HT-29 (cell line): ENCODE measurements around the gene LTB4R2. TPM values are rescaled to one million over a fixed set of nuclear protein-coding genes. Genes with fewer than 3 reads are reported as not detected.
"Not testable (repeated sequence)": the region's sequence is repeated elsewhere in the genome, so short reads cannot be mapped to it uniquely, and the experiment has no call there.

Experiments
- DNase-seq: peaks from one replicate; pipeline ENCODE4 v3.0.0-alpha.2; 2015; ENCODE audit warnings: low spot score
- small RNA-seq: library from RNA; depleted of rRNA; stranded (forward); fragments of <200 nt; gene quantifications from one replicate; pipeline ENCODE3, GENCODE V24; 2014
- total RNA-seq: library from RNA; depleted of rRNA; stranded (reverse); fragments of >200 nt; shearing (Covaris generic); gene quantifications from 2 replicates; pipeline ENCODE4 v1.2.3, GENCODE V29; 2014; rRNA removed

LTB4R2 gene
- total RNA-seq, 1 experiment from 2014 or later: 13.3 TPM

GRCh38 chr14:24339284-24340151, 29.6 kb downstream of the LTB4R2 start, which contains the start of gene RIPK3:
TSS of gene RIPK3 (minus strand) at chr14:24339991. CDS start at chr14:24339826, 165 bp downstream.
- DNase-seq: peak; percentile 73

- no peak for DNase-seq
Measured at GRCh38 chr14:24340606-24341005, 30.7 kb downstream of the LTB4R2 start.

- DNase-seq: no peak
Measured at GRCh38 chr14:24342889-24343288, 32.9 kb downstream of the LTB4R2 start.

GRCh38 chr14:24343795-24344660, 34.1 kb downstream of the LTB4R2 start:
- DNase-seq: peak; percentile 7

DNA sequence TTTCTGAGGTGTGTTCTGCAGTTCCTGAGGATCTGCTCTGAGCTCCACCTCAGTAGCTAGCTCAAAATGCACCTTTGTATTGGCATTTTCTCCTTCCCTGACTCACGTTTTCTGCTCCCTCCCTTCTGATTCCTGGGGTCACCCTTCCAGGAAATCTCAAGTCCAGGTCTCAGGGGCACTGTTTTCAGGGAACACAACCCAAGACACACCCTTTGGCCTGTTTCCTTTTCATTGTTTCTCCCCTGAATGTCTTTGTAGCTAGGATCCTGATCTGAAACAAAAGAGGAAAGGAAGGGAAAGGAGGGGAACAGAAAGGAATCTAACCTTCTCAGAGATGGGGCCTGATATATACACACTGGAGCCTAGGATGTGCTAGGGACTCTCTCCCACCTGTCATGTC, 37.2 kb downstream of the LTB4R2 start:
- no peak for DNase-seq

GRCh38 chr14:24348186-24348585, 38.2 kb downstream of the LTB4R2 start:
- no peak for DNase-seq

GRCh38 chr14:24349742-24350141, 39.8 kb downstream of the LTB4R2 start:
- no peak for DNase-seq

DNA sequence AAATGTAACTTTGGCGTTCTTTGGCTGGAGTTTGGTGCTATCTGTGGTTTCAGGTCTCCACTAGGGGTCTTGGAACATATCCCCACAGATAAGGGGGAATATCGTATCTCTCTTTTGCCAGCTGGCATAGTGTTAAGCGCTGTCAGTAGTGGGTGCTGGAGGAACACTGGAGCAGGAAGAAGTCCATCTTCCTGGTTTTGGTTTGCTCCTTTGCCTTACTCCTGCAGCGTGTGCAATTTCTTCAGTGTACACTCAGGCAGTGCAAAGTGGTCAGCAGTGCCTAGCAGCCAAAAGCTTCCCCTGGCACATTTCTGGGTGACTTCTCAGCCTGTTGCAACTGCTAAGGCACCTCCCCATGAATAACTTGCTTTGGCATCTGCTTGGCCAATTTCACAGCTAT, 41.6 kb downstream of the LTB4R2 start:
- no peak for DNase-seq

GRCh38 chr14:24353559-24354481, 43.9 kb downstream of the LTB4R2 start:
- DNase-seq: peak; percentile 63

DNA sequence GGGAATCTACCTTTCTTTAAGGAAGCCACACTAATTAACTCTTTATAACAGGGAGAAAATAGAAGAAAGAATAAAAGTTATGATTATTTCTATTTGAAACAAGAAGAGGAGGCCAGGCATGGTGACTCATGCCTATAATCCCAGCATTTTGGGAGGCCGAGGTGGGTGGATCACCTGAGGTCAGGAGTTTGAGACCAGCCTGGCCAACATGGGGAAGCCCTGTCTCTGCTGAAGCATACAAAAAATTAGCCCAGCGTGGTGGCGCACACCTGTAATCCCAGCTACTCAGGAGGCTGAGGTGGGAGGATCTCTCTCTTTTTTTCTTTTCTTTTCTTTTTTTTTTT, 44.5 kb downstream of the LTB4R2 start:
- not testable (repeated sequence) for DNase-seq

GRCh38 chr14:24355009-24355408, 45.1 kb downstream of the LTB4R2 start:
- DNase-seq: no peak

DNA sequence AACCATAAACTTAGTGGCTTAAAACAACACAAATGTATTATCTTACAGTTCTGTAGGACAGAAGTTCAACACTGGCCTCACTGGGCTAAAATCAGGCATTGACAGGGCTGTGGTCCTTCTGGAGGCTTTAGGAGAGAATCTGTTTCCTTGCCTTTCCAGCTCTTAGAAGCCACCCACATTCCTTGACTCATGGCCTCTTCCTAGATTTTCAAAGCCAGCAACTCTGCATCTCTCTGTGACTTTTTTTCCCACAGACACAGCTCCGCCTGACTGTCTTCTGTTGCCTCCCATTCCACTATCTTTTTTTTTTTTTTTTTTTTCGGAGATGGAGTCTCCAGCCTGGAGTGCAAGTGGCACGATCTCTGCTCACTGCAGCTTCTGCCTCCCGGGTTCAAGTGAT, 46.3 kb downstream of the LTB4R2 start:
- no peak for DNase-seq

DNA sequence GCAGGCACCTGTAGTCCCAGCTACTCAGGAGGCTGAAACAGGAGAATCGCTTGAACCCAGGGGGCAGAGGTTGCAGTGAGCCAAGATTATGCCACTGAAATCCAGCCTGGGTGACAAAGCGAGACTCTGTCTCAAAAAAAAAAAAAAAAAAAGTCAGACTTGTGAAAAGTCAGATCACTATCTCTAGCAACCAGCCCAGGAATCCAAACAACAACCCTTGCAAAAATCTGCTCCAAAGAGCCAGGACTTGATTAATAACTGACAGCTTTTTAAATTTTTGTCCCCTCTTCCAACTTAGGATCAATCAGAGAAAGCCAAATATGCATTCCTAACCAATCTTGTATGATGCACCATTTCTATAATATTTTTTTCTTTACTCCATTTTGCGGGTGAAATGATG, 50.3 kb downstream of the LTB4R2 start:
- no peak for DNase-seq

DNA sequence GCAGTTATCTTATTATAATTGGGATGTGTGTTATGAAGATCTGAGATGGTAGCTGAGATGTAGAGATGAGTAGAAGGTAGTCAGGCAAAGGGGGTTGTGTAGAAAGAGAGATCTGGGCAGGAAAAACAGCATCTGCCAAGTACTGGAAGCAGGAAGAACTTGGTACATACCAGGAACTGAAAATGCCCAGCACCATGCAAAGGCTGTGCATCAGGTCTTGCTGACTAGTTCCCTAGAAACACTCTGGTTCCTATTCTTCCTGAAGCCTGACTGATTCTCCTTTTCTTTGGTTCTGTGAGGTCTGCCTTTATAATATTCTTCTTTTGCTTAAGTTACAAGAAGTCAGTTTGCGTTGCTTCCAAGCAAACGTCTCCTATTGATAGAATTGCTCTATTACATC, 51.4 kb downstream of the LTB4R2 start:
- DNase-seq: no peak

Small RNAs within 50 kb of the gene (small RNA-seq; reads per million reads assigned to genes)
- gene RF00026: not detected

Other genes with a start within 250 kb of the LTB4R2 start
- not detected in 2 replicates for gene CPNE6, start 238.6 kb upstream of the LTB4R2 start, total RNA-seq
- 30.5 and 36.1 TPM in 2 replicates for gene PCK2, start 215.8 kb upstream of the LTB4R2 start, total RNA-seq
- 75.8 and 81.2 TPM in 2 replicates for gene DCAF11, start 195.4 kb upstream of the LTB4R2 start, total RNA-seq
- gene NRL, start 195.2 kb upstream of the LTB4R2 start, total RNA-seq: 4.5 and 6.5 TPM in 2 replicates
- gene FITM1, start 179.5 kb upstream of the LTB4R2 start, total RNA-seq: 0.13 and 0.74 TPM in 2 replicates
- 164 and 172 TPM in 2 replicates for gene PSME1, start 173.9 kb upstream of the LTB4R2 start, total RNA-seq
- gene EMC9, start 168.5 kb upstream of the LTB4R2 start, total RNA-seq: 52.4 and 63.9 TPM in 2 replicates
- gene PSME2, start 163.5 kb upstream of the LTB4R2 start, total RNA-seq: 175 and 210 TPM in 2 replicates
- 62.3 and 67.8 TPM in 2 replicates for gene RNF31, start 162.6 kb upstream of the LTB4R2 start, total RNA-seq
- 49.6 and 69.8 TPM in 2 replicates for gene IRF9, start 148.9 kb upstream of the LTB4R2 start, total RNA-seq
- gene REC8, start 138.1 kb upstream of the LTB4R2 start, total RNA-seq: 3.4 and 14.0 TPM in 2 replicates
- 110 and 182 TPM in 2 replicates for gene IPO4, start 121.3 kb upstream of the LTB4R2 start, total RNA-seq
- 41.4 and 44.4 TPM in 2 replicates for gene TM9SF1, start 114.7 kb upstream of the LTB4R2 start, total RNA-seq
- not detected in 2 replicates for gene TSSK4, start 104.4 kb upstream of the LTB4R2 start, total RNA-seq
- 18.8 and 26.4 TPM in 2 replicates for gene CHMP4A, start 96.7 kb upstream of the LTB4R2 start, total RNA-seq
- 9.8 and 16.3 TPM in 2 replicates for gene MDP1, start 94.1 kb upstream of the LTB4R2 start, total RNA-seq
- gene NEDD8, start 77.8 kb upstream of the LTB4R2 start, total RNA-seq: 104 and 143 TPM in 2 replicates
- 37.3 and 40.6 TPM in 2 replicates for gene GMPR2, start 77.2 kb upstream of the LTB4R2 start, total RNA-seq
- 29.1 and 35.9 TPM in 2 replicates for gene TINF2, start 67.5 kb upstream of the LTB4R2 start, total RNA-seq
- 2.2 and 2.8 TPM in 2 replicates for gene TGM1, start 47.0 kb upstream of the LTB4R2 start, total RNA-seq
- 32.1 and 34.4 TPM in 2 replicates for gene RABGGTA, start 38.5 kb upstream of the LTB4R2 start, total RNA-seq
- 19.7 and 20.1 TPM in 2 replicates for gene DHRS1, start 10.4 kb upstream of the LTB4R2 start, total RNA-seq
- gene NOP9, start 10.3 kb upstream of the LTB4R2 start, total RNA-seq: 26.8 and 27.7 TPM in 2 replicates
- 0.31 and 2.3 TPM in 2 replicates for gene CIDEB, start 2.2 kb upstream of the LTB4R2 start, total RNA-seq
- gene LTB4R, start 1.4 kb downstream of the LTB4R2 start, total RNA-seq: 9.8 and 10.6 TPM in 2 replicates
- 1.6 and 2.9 TPM in 2 replicates for gene ADCY4, start 24.9 kb downstream of the LTB4R2 start, total RNA-seq
- gene RIPK3, start 29.9 kb downstream of the LTB4R2 start, total RNA-seq: 20.7 and 24.9 TPM in 2 replicates
- gene NFATC4, start 58.0 kb downstream of the LTB4R2 start, total RNA-seq: 2.9 and 4.3 TPM in 2 replicates
- 21.3 and 25.1 TPM in 2 replicates for gene NYNRIN, start 88.9 kb downstream of the LTB4R2 start, total RNA-seq
- gene CBLN3, start 119.5 kb downstream of the LTB4R2 start, total RNA-seq: 0.70 and 2.5 TPM in 2 replicates
- gene KHNYN, start 119.8 kb downstream of the LTB4R2 start, total RNA-seq: 60.6 and 72.2 TPM in 2 replicates
- 25.5 and 32.6 TPM in 2 replicates for gene SDR39U1, start 132.6 kb downstream of the LTB4R2 start, total RNA-seq
- not detected in 2 replicates for gene CMA1, start 198.1 kb downstream of the LTB4R2 start, total RNA-seq